PFSK-1 (cell line): ENCODE measurements around the gene CNIH2.

ENCODE experiments used
- POLR2AphosphoS5 ChIP-seq: IDR thresholded peaks from 2 replicates; pipeline ENCODE4 v1.6.1; 2012; ENCODE audit warnings: low read depth, mild to moderate bottlenecking, control low read depth, low read length, moderate library complexity
- TF ChIP-seq, protein P1 (sequence below), 2 experiments: IDR thresholded peaks; 2 replicates each; pipeline versions ENCODE4 v1.6.1 to v1.8.0; 2011 to 2012; ENCODE audit warnings: low read depth in 2 of 2, low read length in 2 of 2, control low read depth in 1 of 2, inconsistent platforms in 1 of 2, mild to moderate bottlenecking in 1 of 2, moderate library complexity in 1 of 2; ENCODE audit not compliant: insufficient read depth in 1 of 2

DNA sequence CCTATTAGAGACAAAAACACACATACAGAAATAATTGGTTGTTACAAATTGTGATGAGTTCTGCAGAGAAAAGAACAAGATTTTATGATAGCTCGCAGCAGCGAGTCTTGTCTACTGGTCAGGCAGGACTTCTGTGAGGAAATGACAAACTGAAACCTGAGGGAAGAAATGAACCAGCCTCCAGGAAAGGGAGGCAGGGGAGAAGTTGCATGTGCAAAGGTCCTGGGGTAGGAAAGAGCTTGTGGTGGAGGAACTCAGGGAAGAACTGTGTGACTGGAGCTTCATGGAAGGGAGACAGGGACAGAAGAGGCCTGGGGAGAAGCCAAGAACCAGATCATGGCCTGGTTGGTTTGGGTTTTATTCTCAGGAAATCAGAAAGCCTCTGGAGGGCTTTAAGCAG, 18.8 kb upstream of the CNIH2 start:
- no peak for TF ChIP-seq POLR2AphosphoS5
- TF ChIP-seq, protein P1, sequence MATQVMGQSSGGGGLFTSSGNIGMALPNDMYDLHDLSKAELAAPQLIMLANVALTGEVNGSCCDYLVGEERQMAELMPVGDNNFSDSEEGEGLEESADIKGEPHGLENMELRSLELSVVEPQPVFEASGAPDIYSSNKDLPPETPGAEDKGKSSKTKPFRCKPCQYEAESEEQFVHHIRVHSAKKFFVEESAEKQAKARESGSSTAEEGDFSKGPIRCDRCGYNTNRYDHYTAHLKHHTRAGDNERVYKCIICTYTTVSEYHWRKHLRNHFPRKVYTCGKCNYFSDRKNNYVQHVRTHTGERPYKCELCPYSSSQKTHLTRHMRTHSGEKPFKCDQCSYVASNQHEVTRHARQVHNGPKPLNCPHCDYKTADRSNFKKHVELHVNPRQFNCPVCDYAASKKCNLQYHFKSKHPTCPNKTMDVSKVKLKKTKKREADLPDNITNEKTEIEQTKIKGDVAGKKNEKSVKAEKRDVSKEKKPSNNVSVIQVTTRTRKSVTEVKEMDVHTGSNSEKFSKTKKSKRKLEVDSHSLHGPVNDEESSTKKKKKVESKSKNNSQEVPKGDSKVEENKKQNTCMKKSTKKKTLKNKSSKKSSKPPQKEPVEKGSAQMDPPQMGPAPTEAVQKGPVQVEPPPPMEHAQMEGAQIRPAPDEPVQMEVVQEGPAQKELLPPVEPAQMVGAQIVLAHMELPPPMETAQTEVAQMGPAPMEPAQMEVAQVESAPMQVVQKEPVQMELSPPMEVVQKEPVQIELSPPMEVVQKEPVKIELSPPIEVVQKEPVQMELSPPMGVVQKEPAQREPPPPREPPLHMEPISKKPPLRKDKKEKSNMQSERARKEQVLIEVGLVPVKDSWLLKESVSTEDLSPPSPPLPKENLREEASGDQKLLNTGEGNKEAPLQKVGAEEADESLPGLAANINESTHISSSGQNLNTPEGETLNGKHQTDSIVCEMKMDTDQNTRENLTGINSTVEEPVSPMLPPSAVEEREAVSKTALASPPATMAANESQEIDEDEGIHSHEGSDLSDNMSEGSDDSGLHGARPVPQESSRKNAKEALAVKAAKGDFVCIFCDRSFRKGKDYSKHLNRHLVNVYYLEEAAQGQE (IDR thresholded peaks at IDR 0.05; ENCODE audit: insufficient read depth in 1 of 2, low read depth in 2 of 2, low read length in 2 of 2), result no peak
